A673 (cell line): ENCODE results near the gene KRTAP1-3.
"Not testable (repeated sequence)": the region's sequence is repeated elsewhere in the genome, so short reads cannot be mapped to it uniquely, and the experiment has no call there.

Experiments used
- EZH2 ChIP-seq: fragments of 200-600 bp; sonication (generic); IDR thresholded peaks from 2 replicates; pipeline ENCODE4 v1.6.1; 2017; ENCODE audit warnings: borderline replicate concordance, low read depth, mild to moderate bottlenecking, mixed read lengths, antibody characterized with exemption, low read length; ENCODE audit not compliant: poor library complexity, severe bottlenecking
- TF ChIP-seq, protein P1 (sequence below): fragments of 300-800, 200-600 bp; sonication (generic); conservative IDR thresholded peaks from 2 replicates; pipeline ENCODE4 v1.5.1; 2017; ENCODE audit warnings: low read depth, mild to moderate bottlenecking, antibody characterized with exemption, low read length, moderate library complexity, mixed read lengths

DNA sequence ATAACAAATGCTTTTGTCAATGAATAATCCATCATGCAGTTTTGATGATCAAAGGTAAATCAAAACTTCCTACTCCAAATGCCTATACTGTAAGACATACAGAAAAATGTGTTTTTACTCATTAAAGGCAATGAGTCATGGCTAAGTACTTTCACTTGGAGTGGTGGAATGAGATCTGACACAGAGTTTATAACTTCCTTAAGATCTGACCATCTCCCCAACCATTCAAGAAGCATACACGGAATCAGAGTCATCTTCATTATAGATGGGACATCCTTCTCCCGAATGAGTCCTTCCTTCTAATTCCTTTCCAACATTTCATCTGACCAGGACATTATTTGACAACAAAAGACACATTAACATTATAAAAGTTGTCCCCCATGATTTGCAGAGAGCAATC lies 48.8 kb upstream of the KRTAP1-3 start:
- TF ChIP-seq, protein P1, sequence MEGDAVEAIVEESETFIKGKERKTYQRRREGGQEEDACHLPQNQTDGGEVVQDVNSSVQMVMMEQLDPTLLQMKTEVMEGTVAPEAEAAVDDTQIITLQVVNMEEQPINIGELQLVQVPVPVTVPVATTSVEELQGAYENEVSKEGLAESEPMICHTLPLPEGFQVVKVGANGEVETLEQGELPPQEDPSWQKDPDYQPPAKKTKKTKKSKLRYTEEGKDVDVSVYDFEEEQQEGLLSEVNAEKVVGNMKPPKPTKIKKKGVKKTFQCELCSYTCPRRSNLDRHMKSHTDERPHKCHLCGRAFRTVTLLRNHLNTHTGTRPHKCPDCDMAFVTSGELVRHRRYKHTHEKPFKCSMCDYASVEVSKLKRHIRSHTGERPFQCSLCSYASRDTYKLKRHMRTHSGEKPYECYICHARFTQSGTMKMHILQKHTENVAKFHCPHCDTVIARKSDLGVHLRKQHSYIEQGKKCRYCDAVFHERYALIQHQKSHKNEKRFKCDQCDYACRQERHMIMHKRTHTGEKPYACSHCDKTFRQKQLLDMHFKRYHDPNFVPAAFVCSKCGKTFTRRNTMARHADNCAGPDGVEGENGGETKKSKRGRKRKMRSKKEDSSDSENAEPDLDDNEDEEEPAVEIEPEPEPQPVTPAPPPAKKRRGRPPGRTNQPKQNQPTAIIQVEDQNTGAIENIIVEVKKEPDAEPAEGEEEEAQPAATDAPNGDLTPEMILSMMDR: not testable (repeated sequence)
- not testable (repeated sequence) for TF ChIP-seq EZH2
